ENCODE results near the gene PRXL2B. TPM values are rescaled to one million over a fixed set of nuclear protein-coding genes. Genes with fewer than 3 reads are reported as not detected.
A peak's percentile ranks its signal among the peaks of the same experiment; 100 is the strongest.

PRXL2B gene
- total and polyA plus RNA-seq, 4 donors: 4.6 to 10.2 (median 8.1) TPM

- Histone ChIP-seq H3K4me3 (ENCODE audit: low read depth in 1 of 3, low read length in 3 of 3) (no peak overlapping the region), H3K27ac (ENCODE audit: low read depth in 1 of 2, low read length in 2 of 2) (peak overlapping the region; percentile 89 to 93), H3K27me3 (ENCODE audit: control insufficient read depth in 4 of 4, insufficient read depth in 4 of 4, low read length in 3 of 4) (no peaks in the 10 kb centered on the region), H3K4me1 (ENCODE audit: control insufficient read depth in 4 of 4, insufficient read depth in 4 of 4, low read length in 3 of 4) (peaks cover 3 to 28% (median 19%) of the 10 kb centered on the region in 4 donors), H3K9me3 (ENCODE audit: control insufficient read depth in 4 of 4, low read length in 3 of 4) (no peaks in the 10 kb centered on the region), H3K36me3 (ENCODE audit: control insufficient read depth in 4 of 4, insufficient read depth in 3 of 4, low read depth in 1 of 4, low read length in 3 of 4) (no peaks in the 10 kb centered on the region), H3K9ac (ENCODE audit: low read depth in 1 of 2, low read length in 2 of 2) (peak overlapping the region in 1 of 2 donors; percentile 75)
- WGBS: 56% methylated on average over 4 of the region's 4 CpGs
- no peak for DNase-seq (ENCODE audit: low spot score)
- TF ChIP-seq HNF4A (conservative IDR thresholded peaks at IDR 0.05) (no peak), FOXA1 (IDR thresholded peaks at IDR 0.05) (no peak), YY1 (IDR thresholded peaks at IDR 0.05) (no peak), NR2F2 (IDR thresholded peaks at IDR 0.05) (no peak), GABPA (IDR thresholded peaks at IDR 0.05 in 1 of 2, conservative IDR thresholded peaks at IDR 0.05 in 1 of 2) (no peak), RAD21 (IDR thresholded peaks at IDR 0.05) (no peak), RXRA (IDR thresholded peaks at IDR 0.05) (no peak), SP1 (IDR thresholded peaks at IDR 0.05) (no peak), JUND (IDR thresholded peaks at IDR 0.05) (no peak), FOXA2 (IDR thresholded peaks at IDR 0.05) (no peak)
- TF ChIP-seq, protein P1, sequence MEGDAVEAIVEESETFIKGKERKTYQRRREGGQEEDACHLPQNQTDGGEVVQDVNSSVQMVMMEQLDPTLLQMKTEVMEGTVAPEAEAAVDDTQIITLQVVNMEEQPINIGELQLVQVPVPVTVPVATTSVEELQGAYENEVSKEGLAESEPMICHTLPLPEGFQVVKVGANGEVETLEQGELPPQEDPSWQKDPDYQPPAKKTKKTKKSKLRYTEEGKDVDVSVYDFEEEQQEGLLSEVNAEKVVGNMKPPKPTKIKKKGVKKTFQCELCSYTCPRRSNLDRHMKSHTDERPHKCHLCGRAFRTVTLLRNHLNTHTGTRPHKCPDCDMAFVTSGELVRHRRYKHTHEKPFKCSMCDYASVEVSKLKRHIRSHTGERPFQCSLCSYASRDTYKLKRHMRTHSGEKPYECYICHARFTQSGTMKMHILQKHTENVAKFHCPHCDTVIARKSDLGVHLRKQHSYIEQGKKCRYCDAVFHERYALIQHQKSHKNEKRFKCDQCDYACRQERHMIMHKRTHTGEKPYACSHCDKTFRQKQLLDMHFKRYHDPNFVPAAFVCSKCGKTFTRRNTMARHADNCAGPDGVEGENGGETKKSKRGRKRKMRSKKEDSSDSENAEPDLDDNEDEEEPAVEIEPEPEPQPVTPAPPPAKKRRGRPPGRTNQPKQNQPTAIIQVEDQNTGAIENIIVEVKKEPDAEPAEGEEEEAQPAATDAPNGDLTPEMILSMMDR (IDR thresholded peaks at IDR 0.05; ENCODE audit: low read depth, low read length, missing input control): no peak
Observed at GRCh38 chr1:2578758-2579118, 7.8 kb upstream of the PRXL2B start.

- DNase-seq (ENCODE audit: low spot score): no peak
- TF ChIP-seq RAD21 (IDR thresholded peaks at IDR 0.05) (no peak), HNF4A (conservative IDR thresholded peaks at IDR 0.05) (no peak), REST (IDR thresholded peaks at IDR 0.05) (no peak), JUND (IDR thresholded peaks at IDR 0.05) (no peak), RXRA (IDR thresholded peaks at IDR 0.05) (no peak), FOXA1 (IDR thresholded peaks at IDR 0.05) (no peak), MAX (IDR thresholded peaks at IDR 0.05) (no peak), HNF4G (IDR thresholded peaks at IDR 0.05) (no peak), GABPA (IDR thresholded peaks at IDR 0.05 in 1 of 2, conservative IDR thresholded peaks at IDR 0.05 in 1 of 2) (no peak), NR2F2 (IDR thresholded peaks at IDR 0.05) (no peak), YY1 (IDR thresholded peaks at IDR 0.05) (no peak), EGR1 (IDR thresholded peaks at IDR 0.05; ENCODE audit: low read depth in 2 of 2) (no peak), FOXA2 (IDR thresholded peaks at IDR 0.05) (no peak), TAF1 (conservative IDR thresholded peaks at IDR 0.05) (no peak), SP1 (IDR thresholded peaks at IDR 0.05) (no peak)
- TF ChIP-seq, protein P2, sequence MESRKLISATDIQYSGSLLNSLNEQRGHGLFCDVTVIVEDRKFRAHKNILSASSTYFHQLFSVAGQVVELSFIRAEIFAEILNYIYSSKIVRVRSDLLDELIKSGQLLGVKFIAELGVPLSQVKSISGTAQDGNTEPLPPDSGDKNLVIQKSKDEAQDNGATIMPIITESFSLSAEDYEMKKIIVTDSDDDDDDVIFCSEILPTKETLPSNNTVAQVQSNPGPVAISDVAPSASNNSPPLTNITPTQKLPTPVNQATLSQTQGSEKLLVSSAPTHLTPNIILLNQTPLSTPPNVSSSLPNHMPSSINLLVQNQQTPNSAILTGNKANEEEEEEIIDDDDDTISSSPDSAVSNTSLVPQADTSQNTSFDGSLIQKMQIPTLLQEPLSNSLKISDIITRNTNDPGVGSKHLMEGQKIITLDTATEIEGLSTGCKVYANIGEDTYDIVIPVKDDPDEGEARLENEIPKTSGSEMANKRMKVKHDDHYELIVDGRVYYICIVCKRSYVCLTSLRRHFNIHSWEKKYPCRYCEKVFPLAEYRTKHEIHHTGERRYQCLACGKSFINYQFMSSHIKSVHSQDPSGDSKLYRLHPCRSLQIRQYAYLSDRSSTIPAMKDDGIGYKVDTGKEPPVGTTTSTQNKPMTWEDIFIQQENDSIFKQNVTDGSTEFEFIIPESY (IDR thresholded peaks at IDR 0.05): no peak
- TF ChIP-seq, protein P1 (IDR thresholded peaks at IDR 0.05; ENCODE audit: low read depth, low read length, missing input control): no peak
- TF ChIP-seq, protein P3, sequence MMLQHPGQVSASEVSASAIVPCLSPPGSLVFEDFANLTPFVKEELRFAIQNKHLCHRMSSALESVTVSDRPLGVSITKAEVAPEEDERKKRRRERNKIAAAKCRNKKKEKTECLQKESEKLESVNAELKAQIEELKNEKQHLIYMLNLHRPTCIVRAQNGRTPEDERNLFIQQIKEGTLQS (IDR thresholded peaks at IDR 0.05): no peak
- Histone ChIP-seq H3K4me3 (ENCODE audit: low read depth in 1 of 3, low read length in 3 of 3) (no peak overlapping the region), H3K4me1 (ENCODE audit: control insufficient read depth in 4 of 4, insufficient read depth in 4 of 4, low read length in 3 of 4) (peaks cover 11 to 34% (median 23%) of the 10 kb centered on the region in 4 donors), H3K9ac (ENCODE audit: low read depth in 1 of 2, low read length in 2 of 2) (no peak overlapping the region), H3K27me3 (ENCODE audit: control insufficient read depth in 4 of 4, insufficient read depth in 4 of 4, low read length in 3 of 4) (no peaks in the 10 kb centered on the region), H3K9me3 (ENCODE audit: control insufficient read depth in 4 of 4, low read length in 3 of 4) (no peaks in the 10 kb centered on the region), H3K27ac (ENCODE audit: low read depth in 1 of 2, low read length in 2 of 2) (no peak overlapping the region), H3K36me3 (ENCODE audit: control insufficient read depth in 4 of 4, insufficient read depth in 3 of 4, low read depth in 1 of 4, low read length in 3 of 4) (no peaks in the 10 kb centered on the region)
- 77% methylated on average over 10 of the region's 10 CpGs for WGBS
Observed at GRCh38 chr1:2580691-2581090, 5.9 kb upstream of the PRXL2B start.
